PC-9 (cell line): ENCODE measurements around the gene NALCN.
"Not testable (repeated sequence)": the region's sequence is repeated elsewhere in the genome, so short reads cannot be mapped to it uniquely, and the experiment has no call there.

Experiments used
- EZH2 ChIP-seq: fragments of 200-600 bp; sonication (generic); IDR thresholded peaks from 2 replicates; pipeline ENCODE4 v1.8.0; 2017; ENCODE audit warnings: antibody characterized with exemption, low read depth
- TF ChIP-seq, protein P1 (sequence below): fragments of 200-600 bp; sonication (generic); conservative IDR thresholded peaks from 2 replicates; pipeline ENCODE4 v1.6.1; 2017; ENCODE audit warnings: mixed run types, antibody characterized with exemption, mild to moderate bottlenecking, moderate library complexity

DNA sequence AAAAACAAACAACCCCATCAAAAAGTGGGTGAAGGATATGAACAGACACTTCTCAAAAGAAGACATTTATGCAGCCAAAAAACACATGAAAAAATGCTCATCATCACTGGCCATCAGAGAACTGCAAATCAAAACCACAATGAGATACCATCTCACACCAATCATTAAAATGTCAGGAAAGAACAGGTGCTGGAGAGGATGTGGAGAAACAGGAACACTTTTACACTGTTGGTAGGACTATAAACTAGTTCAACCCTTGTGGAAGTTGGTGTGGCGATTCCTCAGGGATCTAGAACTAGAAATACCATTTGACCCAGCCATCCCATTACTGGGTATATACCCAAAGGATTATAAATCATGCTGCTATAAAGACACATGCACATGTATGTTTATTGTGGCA, 102.8 kb downstream of the NALCN start:
- TF ChIP-seq, protein P1, sequence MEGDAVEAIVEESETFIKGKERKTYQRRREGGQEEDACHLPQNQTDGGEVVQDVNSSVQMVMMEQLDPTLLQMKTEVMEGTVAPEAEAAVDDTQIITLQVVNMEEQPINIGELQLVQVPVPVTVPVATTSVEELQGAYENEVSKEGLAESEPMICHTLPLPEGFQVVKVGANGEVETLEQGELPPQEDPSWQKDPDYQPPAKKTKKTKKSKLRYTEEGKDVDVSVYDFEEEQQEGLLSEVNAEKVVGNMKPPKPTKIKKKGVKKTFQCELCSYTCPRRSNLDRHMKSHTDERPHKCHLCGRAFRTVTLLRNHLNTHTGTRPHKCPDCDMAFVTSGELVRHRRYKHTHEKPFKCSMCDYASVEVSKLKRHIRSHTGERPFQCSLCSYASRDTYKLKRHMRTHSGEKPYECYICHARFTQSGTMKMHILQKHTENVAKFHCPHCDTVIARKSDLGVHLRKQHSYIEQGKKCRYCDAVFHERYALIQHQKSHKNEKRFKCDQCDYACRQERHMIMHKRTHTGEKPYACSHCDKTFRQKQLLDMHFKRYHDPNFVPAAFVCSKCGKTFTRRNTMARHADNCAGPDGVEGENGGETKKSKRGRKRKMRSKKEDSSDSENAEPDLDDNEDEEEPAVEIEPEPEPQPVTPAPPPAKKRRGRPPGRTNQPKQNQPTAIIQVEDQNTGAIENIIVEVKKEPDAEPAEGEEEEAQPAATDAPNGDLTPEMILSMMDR: not testable (repeated sequence)
- not testable (repeated sequence) for TF ChIP-seq EZH2
